ENCODE results near the gene KCND3. TPM values are rescaled to one million over a fixed set of nuclear protein-coding genes. Genes with fewer than 3 reads are reported as not detected.

Gene KCND3
- total RNA-seq, 1 experiment from 2014 or later, result not detected

GRCh38 chr1:111943846-111944749 lies 45.4 kb downstream of the KCND3 start:
- ChIA-PET POLR2A (ENCODE audit: unreplicated experiment) (no interaction called here), CTCF (no interaction called here)
- TF ChIP-seq, protein P1, sequence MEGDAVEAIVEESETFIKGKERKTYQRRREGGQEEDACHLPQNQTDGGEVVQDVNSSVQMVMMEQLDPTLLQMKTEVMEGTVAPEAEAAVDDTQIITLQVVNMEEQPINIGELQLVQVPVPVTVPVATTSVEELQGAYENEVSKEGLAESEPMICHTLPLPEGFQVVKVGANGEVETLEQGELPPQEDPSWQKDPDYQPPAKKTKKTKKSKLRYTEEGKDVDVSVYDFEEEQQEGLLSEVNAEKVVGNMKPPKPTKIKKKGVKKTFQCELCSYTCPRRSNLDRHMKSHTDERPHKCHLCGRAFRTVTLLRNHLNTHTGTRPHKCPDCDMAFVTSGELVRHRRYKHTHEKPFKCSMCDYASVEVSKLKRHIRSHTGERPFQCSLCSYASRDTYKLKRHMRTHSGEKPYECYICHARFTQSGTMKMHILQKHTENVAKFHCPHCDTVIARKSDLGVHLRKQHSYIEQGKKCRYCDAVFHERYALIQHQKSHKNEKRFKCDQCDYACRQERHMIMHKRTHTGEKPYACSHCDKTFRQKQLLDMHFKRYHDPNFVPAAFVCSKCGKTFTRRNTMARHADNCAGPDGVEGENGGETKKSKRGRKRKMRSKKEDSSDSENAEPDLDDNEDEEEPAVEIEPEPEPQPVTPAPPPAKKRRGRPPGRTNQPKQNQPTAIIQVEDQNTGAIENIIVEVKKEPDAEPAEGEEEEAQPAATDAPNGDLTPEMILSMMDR (conservative IDR thresholded peaks at IDR 0.05), result no peak
- no peak for TF ChIP-seq EZH2 (IDR thresholded peaks at IDR 0.05; ENCODE audit: low read depth)
- no peak for DNase-seq
- Histone ChIP-seq H2AFZ (no peak overlapping the region), H3K4me3 (no peak overlapping the region), H3K36me3 (ENCODE audit: low read depth) (no peaks in the 10 kb centered on the region), H3F3A (ENCODE audit: insufficient read depth, low read depth) (no peaks in the 10 kb centered on the region), H3K27ac (no peak overlapping the region), H3K9me2 (ENCODE audit: insufficient read depth) (no peaks in the 10 kb centered on the region), H3K4me1 (replicated peaks; ENCODE audit: insufficient read depth) (no peaks in the 10 kb centered on the region), H3K4me2 (no peak overlapping the region), H3K79me2 (ENCODE audit: low read depth) (no peaks in the 10 kb centered on the region), H4K20me1 (ENCODE audit: insufficient read depth) (no peaks in the 10 kb centered on the region), H3K27me3 (ENCODE audit: insufficient read depth, low read depth) (peaks cover 64% of the 10 kb centered on the region), H3K9me3 (ENCODE audit: insufficient read depth, low read depth) (no peaks in the 10 kb centered on the region)
- no TSS peak for BruUV-seq (replicated peaks)
- intact Hi-C loops (cut with micrococcal nuclease; ENCODE audit: unreplicated experiment), result no loop called here

DNA sequence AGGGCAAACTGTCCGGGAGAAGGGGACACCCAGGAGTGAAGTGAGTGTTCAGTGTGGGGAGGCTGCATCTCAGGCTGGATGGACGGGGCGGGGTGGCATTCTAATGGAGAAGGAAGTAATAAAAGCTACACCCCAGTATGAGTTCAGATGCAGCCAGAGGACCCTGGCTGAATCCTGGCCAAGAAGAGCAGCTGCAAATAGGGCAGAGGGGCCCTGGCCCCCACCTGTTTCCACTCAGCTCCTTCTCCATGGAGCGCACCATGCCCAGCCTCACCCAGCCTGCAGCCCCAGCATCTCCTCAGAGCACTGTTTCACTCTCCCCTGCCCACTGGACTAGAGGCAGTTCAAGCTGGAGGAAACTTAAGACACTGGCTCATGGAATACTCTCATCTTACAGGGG lies 46.4 kb downstream of the KCND3 start:
- H3K9me2 ChIP-seq (ENCODE audit: insufficient read depth), result no peaks in the 10 kb centered on the region
- no peak overlapping the region for H3K27ac ChIP-seq
- intact Hi-C loops (cut with micrococcal nuclease; ENCODE audit: unreplicated experiment), result no loop called here
- H3K4me3 ChIP-seq, result no peak overlapping the region
- no peaks in the 10 kb centered on the region for H3K79me2 ChIP-seq (ENCODE audit: low read depth)
- H3K4me2 ChIP-seq, result no peak overlapping the region
- POLR2A ChIA-PET (ENCODE audit: unreplicated experiment), result no interaction called here
- H2AFZ ChIP-seq, result no peak overlapping the region
- CTCF ChIA-PET, result no interaction called here
- no peaks in the 10 kb centered on the region for H3K36me3 ChIP-seq (ENCODE audit: low read depth)
- no peaks in the 10 kb centered on the region for H4K20me1 ChIP-seq (ENCODE audit: insufficient read depth)
- H3K27me3 ChIP-seq (ENCODE audit: insufficient read depth, low read depth), result peaks cover 55% of the 10 kb centered on the region
- no peaks in the 10 kb centered on the region for H3K4me1 ChIP-seq (replicated peaks; ENCODE audit: insufficient read depth)
- no TSS peak for BruUV-seq (replicated peaks)
- no peaks in the 10 kb centered on the region for H3K9me3 ChIP-seq (ENCODE audit: insufficient read depth, low read depth)
- H3F3A ChIP-seq (ENCODE audit: insufficient read depth, low read depth), result no peaks in the 10 kb centered on the region
- TF ChIP-seq EZH2 (IDR thresholded peaks at IDR 0.05; ENCODE audit: low read depth), result no peak
- TF ChIP-seq, protein P1 (conservative IDR thresholded peaks at IDR 0.05), result no peak
- DNase-seq, result no peak

DNA sequence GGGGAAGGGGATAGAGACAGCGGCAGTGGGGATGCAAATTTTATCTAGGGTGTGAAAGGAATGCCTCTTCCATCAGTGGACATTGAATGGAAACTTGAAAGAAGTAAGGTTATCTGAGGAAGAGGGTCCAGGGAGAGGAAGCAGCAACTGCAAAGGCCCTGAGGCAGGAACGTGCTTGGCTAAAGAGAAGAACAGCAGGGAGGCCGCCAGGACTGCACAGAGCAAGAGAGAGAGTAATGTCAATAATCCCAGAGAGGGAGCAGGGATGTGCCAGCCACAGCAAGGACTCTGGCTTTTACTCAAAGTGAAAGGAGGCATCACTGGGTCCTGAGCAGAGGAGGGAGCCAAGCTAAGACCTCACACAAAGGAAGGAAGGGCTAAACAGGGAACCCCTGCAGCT lies 50.9 kb downstream of the KCND3 start:
- TF ChIP-seq, protein P1 (conservative IDR thresholded peaks at IDR 0.05), result no peak
- no peak for TF ChIP-seq EZH2 (IDR thresholded peaks at IDR 0.05; ENCODE audit: low read depth)
- no peaks in the 10 kb centered on the region for H3F3A ChIP-seq (ENCODE audit: insufficient read depth, low read depth)
- no peak overlapping the region for H3K4me2 ChIP-seq
- intact Hi-C loops (cut with micrococcal nuclease; ENCODE audit: unreplicated experiment), result no loop called here
- BruUV-seq (replicated peaks), result no TSS peak
- DNase-seq, result no peak
- H4K20me1 ChIP-seq (ENCODE audit: insufficient read depth), result no peaks in the 10 kb centered on the region
- no peaks in the 10 kb centered on the region for H3K79me2 ChIP-seq (ENCODE audit: low read depth)
- no peak overlapping the region for H2AFZ ChIP-seq
- peaks cover 68% of the 10 kb centered on the region for H3K27me3 ChIP-seq (ENCODE audit: insufficient read depth, low read depth)
- no peaks in the 10 kb centered on the region for H3K4me1 ChIP-seq (replicated peaks; ENCODE audit: insufficient read depth)
- no peaks in the 10 kb centered on the region for H3K9me3 ChIP-seq (ENCODE audit: insufficient read depth, low read depth)
- CTCF ChIA-PET, result no interaction called here
- H3K4me3 ChIP-seq, result no peak overlapping the region
- H3K9me2 ChIP-seq (ENCODE audit: insufficient read depth), result no peaks in the 10 kb centered on the region
- POLR2A ChIA-PET (ENCODE audit: unreplicated experiment), result no interaction called here
- no peak overlapping the region for H3K27ac ChIP-seq
- H3K36me3 ChIP-seq (ENCODE audit: low read depth), result no peaks in the 10 kb centered on the region

All from PC-9 (cell line).